MM.1S (cell line): Measurements from ENCODE around the gene GNAS-AS1.

Experiments
- DNase-seq: peaks from one replicate; pipeline ENCODE4 v3.0.0-alpha.2; 2015
- H2AFZ ChIP-seq: fragments of 300-600 bp; sonication (generic); 2 replicates; pipeline ENCODE4 v1.6.0; 2016; ENCODE audit warnings: antibody characterized with exemption, low read length
- H3F3A ChIP-seq: fragments of 300-600 bp; sonication (generic); 2 replicates; pipeline ENCODE4 v1.6.1; 2016; ENCODE audit warnings: mild to moderate bottlenecking, antibody characterized with exemption, low read length, moderate library complexity, mixed read lengths; ENCODE audit not compliant: insufficient read depth
- H3K27ac ChIP-seq: fragments of 300-600 bp; sonication (generic); 2 replicates; pipeline ENCODE4 v1.5.1; 2016; ENCODE audit warnings: mild to moderate bottlenecking, low read length
- H3K27me3 ChIP-seq: fragments of 300-600 bp; sonication (generic); replicated peaks from 2 replicates; pipeline ENCODE4 v1.6.0; 2016; ENCODE audit warnings: low read length; ENCODE audit not compliant: insufficient read depth
- H3K36me3 ChIP-seq: fragments of 300-600 bp; sonication (generic); replicated peaks from 2 replicates; pipeline ENCODE4 v1.6.1; 2016; ENCODE audit warnings: mild to moderate bottlenecking, low read length, mixed read lengths; ENCODE audit not compliant: insufficient read depth
- H3K4me1 ChIP-seq: fragments of 300-600 bp; sonication (generic); 2 replicates; pipeline ENCODE4 v1.6.1; 2016; ENCODE audit warnings: low read length, mixed read lengths
- H3K4me2 ChIP-seq: fragments of 300-600 bp; sonication (generic); 2 replicates; pipeline ENCODE4 v1.6.0; 2016; ENCODE audit warnings: low read depth, low read length
- H3K4me3 ChIP-seq: fragments of 300-600 bp; sonication (generic); 2 replicates; pipeline ENCODE4 v1.5.1; 2016; ENCODE audit warnings: low read length, mixed read lengths
- H3K79me2 ChIP-seq: fragments of 300-600 bp; sonication (generic); 2 replicates; pipeline ENCODE4 v1.6.1; 2016; ENCODE audit warnings: mixed run types, low read length, mixed read lengths
- H3K9ac ChIP-seq: fragments of 300-600 bp; sonication (generic); 2 replicates; pipeline ENCODE4 v1.6.1; 2016; ENCODE audit warnings: low read length, mixed read lengths
- H3K9me2 ChIP-seq: fragments of 300-600 bp; sonication (generic); replicated peaks from 2 replicates; pipeline ENCODE4 v1.6.1; 2016; ENCODE audit warnings: mild to moderate bottlenecking, low read length, mixed read lengths; ENCODE audit not compliant: insufficient read depth
- H3K9me3 ChIP-seq: fragments of 300-600 bp; sonication (generic); replicated peaks from 2 replicates; pipeline ENCODE4 v1.6.1; 2016; ENCODE audit warnings: mild to moderate bottlenecking, low read length, mixed read lengths; ENCODE audit not compliant: insufficient read depth
- H4K20me1 ChIP-seq: fragments of 300-600 bp; sonication (generic); 2 replicates; pipeline ENCODE4 v1.6.1; 2016; ENCODE audit warnings: mild to moderate bottlenecking, low read length, moderate library complexity, mixed read lengths; ENCODE audit not compliant: insufficient read depth
- EZH2 ChIP-seq: fragments of 300-600 bp; sonication (generic); optimal IDR thresholded peaks from 2 replicates; pipeline ENCODE3; 2017; ENCODE audit warnings: low read depth, mild to moderate bottlenecking, antibody characterized with exemption, low read length, mixed read lengths
- EZH2phosphoT487 ChIP-seq: fragments of 300-600 bp; sonication (generic); IDR thresholded peaks from 2 replicates; pipeline ENCODE4 v1.6.1; 2018; ENCODE audit warnings: antibody characterized with exemption, low read length
- TF ChIP-seq, protein P1 (sequence below): fragments of 300-600 bp; sonication (generic); IDR thresholded peaks from 2 replicates; pipeline ENCODE4 v1.5.1; 2016; ENCODE audit warnings: antibody characterized with exemption, low read length, mixed read lengths

Gene GNAS-AS1

DNA sequence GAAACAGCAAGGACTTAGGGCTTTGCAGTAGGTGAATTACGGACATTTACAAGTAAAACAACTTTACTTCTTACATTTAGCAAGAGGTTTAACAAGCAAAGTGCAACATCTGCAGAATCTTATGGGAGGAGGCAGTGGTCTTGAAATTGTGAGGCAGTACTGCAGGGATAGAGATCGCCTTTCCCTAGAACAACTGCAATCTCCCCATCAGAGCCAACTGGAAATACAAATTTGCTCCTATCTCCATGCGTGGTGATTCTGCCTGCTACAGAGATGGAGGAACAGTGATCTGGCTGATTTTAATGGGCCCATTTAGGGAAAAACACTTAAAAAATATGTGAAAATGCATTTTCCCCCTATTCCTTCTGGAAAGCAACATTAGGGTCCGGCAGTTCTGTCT lies 27.7 kb upstream of the GNAS-AS1 start:
- Histone ChIP-seq H2AFZ (no peak overlapping the region), H4K20me1 (no peaks in the 10 kb centered on the region), H3F3A (no peaks in the 10 kb centered on the region), H3K27ac (no peak overlapping the region), H3K79me2 (no peaks in the 10 kb centered on the region), H3K36me3 (no peaks in the 10 kb centered on the region), H3K4me2 (no peak overlapping the region), H3K9me2 (no peaks in the 10 kb centered on the region), H3K27me3 (no peaks in the 10 kb centered on the region), H3K4me3 (no peak overlapping the region), H3K9me3 (no peaks in the 10 kb centered on the region), H3K4me1 (no peaks in the 10 kb centered on the region), H3K9ac (no peak overlapping the region)
- DNase-seq: no peak
- TF ChIP-seq EZH2 (no peak), EZH2phosphoT487 (no peak)
- TF ChIP-seq, protein P1, sequence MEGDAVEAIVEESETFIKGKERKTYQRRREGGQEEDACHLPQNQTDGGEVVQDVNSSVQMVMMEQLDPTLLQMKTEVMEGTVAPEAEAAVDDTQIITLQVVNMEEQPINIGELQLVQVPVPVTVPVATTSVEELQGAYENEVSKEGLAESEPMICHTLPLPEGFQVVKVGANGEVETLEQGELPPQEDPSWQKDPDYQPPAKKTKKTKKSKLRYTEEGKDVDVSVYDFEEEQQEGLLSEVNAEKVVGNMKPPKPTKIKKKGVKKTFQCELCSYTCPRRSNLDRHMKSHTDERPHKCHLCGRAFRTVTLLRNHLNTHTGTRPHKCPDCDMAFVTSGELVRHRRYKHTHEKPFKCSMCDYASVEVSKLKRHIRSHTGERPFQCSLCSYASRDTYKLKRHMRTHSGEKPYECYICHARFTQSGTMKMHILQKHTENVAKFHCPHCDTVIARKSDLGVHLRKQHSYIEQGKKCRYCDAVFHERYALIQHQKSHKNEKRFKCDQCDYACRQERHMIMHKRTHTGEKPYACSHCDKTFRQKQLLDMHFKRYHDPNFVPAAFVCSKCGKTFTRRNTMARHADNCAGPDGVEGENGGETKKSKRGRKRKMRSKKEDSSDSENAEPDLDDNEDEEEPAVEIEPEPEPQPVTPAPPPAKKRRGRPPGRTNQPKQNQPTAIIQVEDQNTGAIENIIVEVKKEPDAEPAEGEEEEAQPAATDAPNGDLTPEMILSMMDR: no peak

DNA sequence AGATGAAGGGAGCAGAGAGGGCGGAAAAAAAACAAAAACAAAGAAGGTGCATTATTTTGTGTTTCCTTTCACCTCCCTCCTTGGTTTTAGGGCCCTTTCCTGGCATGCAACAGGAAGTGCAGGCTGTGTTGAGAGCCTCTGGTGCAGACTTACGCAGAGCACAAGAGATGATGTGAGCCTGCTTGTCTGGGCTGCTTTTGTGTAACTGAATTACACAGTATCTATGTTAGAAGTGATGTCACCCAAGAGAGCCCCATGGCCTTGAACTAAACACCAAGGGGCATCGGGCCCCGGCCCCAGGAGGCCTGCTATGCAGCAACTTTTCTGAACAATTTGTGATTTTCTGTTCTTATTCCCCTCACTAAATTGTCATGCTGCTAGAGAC lies 27.3 kb upstream of the GNAS-AS1 start:
- H3F3A ChIP-seq: no peaks in the 10 kb centered on the region
- no peak overlapping the region for H3K27ac ChIP-seq
- no peak overlapping the region for H3K4me2 ChIP-seq
- TF ChIP-seq EZH2: no peak
- TF ChIP-seq, protein P1: no peak
- TF ChIP-seq EZH2phosphoT487: no peak
- no peak overlapping the region for H3K9ac ChIP-seq
- H3K9me2 ChIP-seq: no peaks in the 10 kb centered on the region
- H4K20me1 ChIP-seq: no peaks in the 10 kb centered on the region
- H3K36me3 ChIP-seq: no peaks in the 10 kb centered on the region
- H3K4me3 ChIP-seq: no peak overlapping the region
- H3K27me3 ChIP-seq: no peaks in the 10 kb centered on the region
- no peaks in the 10 kb centered on the region for H3K79me2 ChIP-seq
- no peaks in the 10 kb centered on the region for H3K9me3 ChIP-seq
- H2AFZ ChIP-seq: no peak overlapping the region
- no peaks in the 10 kb centered on the region for H3K4me1 ChIP-seq
- no peak for DNase-seq

DNA sequence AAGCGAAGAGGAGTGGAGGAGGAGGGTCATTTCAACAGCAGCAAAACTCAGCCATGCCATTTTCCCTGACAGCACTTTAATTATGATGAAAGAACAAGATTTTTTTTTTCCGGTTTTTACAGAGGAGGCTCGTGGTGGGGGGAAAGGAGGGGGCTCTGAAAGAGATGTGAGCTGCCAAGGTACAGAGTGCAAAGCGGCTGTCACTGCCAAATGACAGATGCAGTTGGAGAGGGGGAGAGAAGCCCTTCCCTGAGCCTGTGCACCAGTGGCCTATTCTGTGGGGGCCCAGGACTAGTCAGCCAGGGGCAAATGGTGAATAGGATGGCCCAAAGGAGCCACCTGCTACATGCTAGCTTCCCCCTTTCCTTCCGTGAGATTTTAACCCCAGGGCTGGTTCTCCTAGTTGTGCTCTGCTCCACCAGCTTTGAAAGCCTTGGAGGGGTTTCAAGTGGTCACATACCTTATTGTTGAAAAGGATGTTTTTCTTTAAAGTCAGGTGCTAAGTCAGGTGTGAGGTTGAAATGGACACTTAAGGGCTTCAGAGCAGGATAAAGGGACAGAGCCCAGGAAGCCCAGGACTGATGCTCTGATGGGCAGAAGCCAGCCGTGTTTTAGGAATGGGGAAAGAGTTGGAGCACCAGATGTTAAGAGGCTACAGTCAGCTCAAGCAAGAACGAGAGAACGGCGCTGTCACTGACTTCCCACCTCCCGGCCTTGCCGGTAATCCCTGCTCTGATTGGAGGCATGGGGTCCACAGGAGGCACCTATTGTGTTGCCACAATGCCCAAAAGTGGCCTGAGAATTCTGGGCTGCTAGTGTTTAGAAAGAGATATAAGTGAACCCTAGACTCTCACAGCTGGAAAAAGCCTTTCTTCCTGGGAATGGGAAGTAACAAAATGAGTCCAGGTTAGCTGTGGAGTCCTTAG lies 26.6 kb upstream of the GNAS-AS1 start:
- TF ChIP-seq, protein P1: no peak
- TF ChIP-seq EZH2phosphoT487 (no peak), EZH2 (no peak)
- no peaks in the 10 kb centered on the region for H3K4me1 ChIP-seq
- no peaks in the 10 kb centered on the region for H3K9me3 ChIP-seq
- no peak overlapping the region for H3K4me3 ChIP-seq
- no peaks in the 10 kb centered on the region for H3K36me3 ChIP-seq
- no peak overlapping the region for H2AFZ ChIP-seq
- H3K27ac ChIP-seq: no peak overlapping the region
- no peaks in the 10 kb centered on the region for H3K27me3 ChIP-seq
- no peaks in the 10 kb centered on the region for H4K20me1 ChIP-seq
- H3K4me2 ChIP-seq: no peak overlapping the region
- no peak overlapping the region for H3K9ac ChIP-seq
- no peak for DNase-seq
- H3K9me2 ChIP-seq: no peaks in the 10 kb centered on the region
- no peaks in the 10 kb centered on the region for H3F3A ChIP-seq
- no peaks in the 10 kb centered on the region for H3K79me2 ChIP-seq
